HG02642 (cell line): Measurements from ENCODE around the gene ETV1.

Experiments
- ATAC-seq: cut with Tn5 transposase; IDR thresholded peaks from one replicate; pipeline ENCODE4 v1.9.1; 2021; ENCODE audit warnings: mild to moderate bottlenecking; ENCODE audit not compliant: unreplicated experiment, poor library complexity

Gene ETV1

DNA sequence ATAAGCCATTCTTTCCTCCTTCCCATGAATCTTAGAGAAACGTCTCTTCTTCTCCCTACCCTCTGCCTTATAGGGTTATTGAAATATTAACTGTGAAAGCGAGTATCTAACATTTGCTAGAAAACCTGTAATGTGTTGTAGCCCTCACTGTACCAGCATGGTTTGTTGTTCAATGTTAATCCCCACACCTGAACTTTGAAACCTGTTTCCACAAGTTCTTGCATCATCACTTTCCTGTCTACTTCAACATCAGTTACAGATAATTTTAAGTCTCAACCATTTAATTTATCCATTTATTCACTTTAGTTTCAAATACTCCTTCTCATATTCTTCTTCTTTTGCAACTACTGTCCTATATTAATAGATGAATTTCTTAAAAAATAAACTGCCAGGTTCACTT, 148.2 kb downstream of the ETV1 start:
- no peak for ATAC-seq
